SK-N-SH (cell line): ENCODE data around the gene IDH3B. TPM values are rescaled to one million over a fixed set of nuclear protein-coding genes. Genes with fewer than 3 reads are reported as not detected.

ENCODE experiments used
- CTCF ChIA-PET: fragments of 300-600, 350-600 bp; formaldehyde crosslinking; extraction: SDS; loops from one replicate; lab custom pipeline; 2021; lab: Yijun Ruan, JAX
- POLR2A ChIA-PET: fragments of 350-600 bp; sonication (Branson Sonifier 250); formaldehyde crosslinking; extraction: SDS; loops from one replicate; lab custom pipeline; 2020; ENCODE audit warnings: antibody characterized with exemption, inconsistent platforms; lab: Yijun Ruan, JAX
- DNase-seq: peaks from one replicate; pipeline ENCODE4 v3.0.0; 2012
- H2AFZ ChIP-seq: fragments of 200-600 bp; sonication (generic); 2 replicates; pipeline ENCODE4 v1.8.1; 2016; ENCODE audit warnings: antibody characterized with exemption, mild to moderate bottlenecking, low read depth
- H3F3A ChIP-seq: fragments of 200-600 bp; sonication (generic); replicated peaks from 2 replicates; pipeline ENCODE3; 2016; ENCODE audit warnings: antibody characterized with exemption, mild to moderate bottlenecking; ENCODE audit not compliant: insufficient read depth
- H3K27ac ChIP-seq, 2 experiments: fragments of 200-500 bp in 1 of 2; fragments of 200-600 bp in 1 of 2; sonication (Bioruptor generic) in 1 of 2; sonication (generic), shearing (Covaris generic) in 1 of 2; 2 replicates each; pipeline versions ENCODE4 v1.5.1 to v1.6.1; 2014 to 2016; ENCODE audit warnings: low read depth in 2 of 2, inconsistent platforms in 1 of 2, low read length in 1 of 2, mild to moderate bottlenecking in 1 of 2, mixed read lengths in 1 of 2
- H3K27me3 ChIP-seq: fragments of 200-600 bp; sonication (generic), shearing (Covaris generic); 2 replicates; pipeline ENCODE4 v1.6.1; 2016; ENCODE audit warnings: mixed run types; ENCODE audit not compliant: insufficient read depth
- H3K36me3 ChIP-seq, 2 experiments: fragments of 200-500 bp in 1 of 2; fragments of 200-600 bp in 1 of 2; sonication (Bioruptor generic) in 1 of 2; sonication (generic) in 1 of 2; replicated peaks in 1 of 2; 2 replicates each; pipeline versions ENCODE3 to v1.5.1; 2014 to 2016; ENCODE audit warnings: low read length in 1 of 2, mild to moderate bottlenecking in 1 of 2; ENCODE audit not compliant: insufficient read depth in 2 of 2, control insufficient read depth in 1 of 2
- H3K4me1 ChIP-seq, 2 experiments: fragments of 200-500 bp in 1 of 2; fragments of 200-600 bp in 1 of 2; sonication (Bioruptor generic) in 1 of 2; sonication (generic), shearing (Covaris generic) in 1 of 2; 2 replicates each; pipeline versions ENCODE4 v1.5.1 to v1.6.1; 2014 to 2016; ENCODE audit warnings: low read depth in 1 of 2, low read length in 1 of 2, mixed run types in 1 of 2; ENCODE audit not compliant: insufficient read depth in 2 of 2, control insufficient read depth in 1 of 2
- H3K4me2 ChIP-seq: fragments of 200-600 bp; sonication (generic), shearing (Covaris generic); 2 replicates; pipeline ENCODE4 v1.6.1; 2017; ENCODE audit warnings: mixed run types
- H3K4me3 ChIP-seq, 2 experiments: fragments of 200-500 bp in 1 of 2; fragments of 200-600 bp in 1 of 2; sonication (Bioruptor generic) in 1 of 2; sonication (generic), shearing (Covaris generic) in 1 of 2; 2 replicates each; pipeline versions ENCODE4 v1.5.1 to v1.8.1; 2014 to 2016; ENCODE audit warnings: low read depth in 2 of 2, inconsistent platforms in 1 of 2, low read length in 1 of 2, mild to moderate bottlenecking in 1 of 2, mixed read lengths in 1 of 2, moderate library complexity in 1 of 2
- H3K79me2 ChIP-seq: fragments of 200-600 bp; sonication (generic); 2 replicates; pipeline ENCODE4 v1.8.1; 2017; ENCODE audit warnings: mild to moderate bottlenecking; ENCODE audit not compliant: insufficient read depth
- H3K9ac ChIP-seq: fragments of 200-600 bp; sonication (generic); 2 replicates; pipeline ENCODE4 v1.6.1; 2017; ENCODE audit warnings: mixed run types
- H3K9me2 ChIP-seq: fragments of 200-600 bp; sonication (generic); 2 replicates; pipeline ENCODE4 v1.6.1; 2017; ENCODE audit warnings: mixed run types
- H3K9me3 ChIP-seq: fragments of 200-600 bp; sonication (generic); 2 replicates; pipeline ENCODE4 v1.6.1; 2017; ENCODE audit warnings: mixed run types, mild to moderate bottlenecking, moderate library complexity
- H4K20me1 ChIP-seq: fragments of 200-600 bp; sonication (generic); 2 replicates; pipeline ENCODE4 v1.6.1; 2017; ENCODE audit warnings: mild to moderate bottlenecking, mixed run types; ENCODE audit not compliant: insufficient read depth
- CHD2 ChIP-seq: fragments of 150-350 bp; IDR thresholded peaks from 2 replicates; pipeline ENCODE4 v1.6.1; 2018; ENCODE audit warnings: low read length; ENCODE audit not compliant: partially characterized antibody
- FOSL2 ChIP-seq: IDR thresholded peaks from 2 replicates; pipeline ENCODE4 v1.4.0; 2012; ENCODE audit warnings: low read depth, mild to moderate bottlenecking, moderate library complexity, borderline replicate concordance
- FOXJ3 ChIP-seq: sonication (generic); formaldehyde crosslinking; IDR thresholded peaks from 2 replicates; pipeline ENCODE4 v1.5.1; 2020; ENCODE audit warnings: mild to moderate bottlenecking, missing genetic modification reagents
- FOXM1 ChIP-seq: IDR thresholded peaks from 2 replicates; pipeline ENCODE4 v1.4.0; 2012; ENCODE audit warnings: low read depth, mild to moderate bottlenecking
- GABPA ChIP-seq: IDR thresholded peaks from 2 replicates; pipeline ENCODE4 v1.4.0; 2012; ENCODE audit warnings: low read depth, mild to moderate bottlenecking
- JUND ChIP-seq: IDR thresholded peaks from 2 replicates; pipeline ENCODE4 v1.4.0; 2012
- MEF2A ChIP-seq: IDR thresholded peaks from 2 replicates; pipeline ENCODE4 v1.4.0; 2012; ENCODE audit warnings: low read depth, borderline replicate concordance
- NFIC ChIP-seq: IDR thresholded peaks from 2 replicates; pipeline ENCODE4 v1.4.0; 2012; ENCODE audit warnings: borderline replicate concordance
- POLR2AphosphoS5 ChIP-seq: IDR thresholded peaks from 2 replicates; pipeline ENCODE4 v1.6.1; 2012; ENCODE audit warnings: low read depth, low read length
- RCOR1 ChIP-seq: fragments of 150-350 bp; IDR thresholded peaks from 2 replicates; pipeline ENCODE4 v1.6.1; 2017; ENCODE audit warnings: antibody characterized with exemption, low read length
- REST ChIP-seq: IDR thresholded peaks from 2 replicates; pipeline ENCODE4 v1.6.1; 2012; ENCODE audit warnings: mild to moderate bottlenecking, low read depth, low read length, moderate library complexity
- RFX5 ChIP-seq: IDR thresholded peaks from 2 replicates; pipeline ENCODE4 v1.6.1; 2012; ENCODE audit warnings: mild to moderate bottlenecking, improper control_type of control experiment, low read length
- RXRA ChIP-seq: IDR thresholded peaks from 2 replicates; pipeline ENCODE4 v1.4.0; 2012; ENCODE audit warnings: low read depth, mild to moderate bottlenecking, borderline replicate concordance
- SMC3 ChIP-seq: IDR thresholded peaks from 2 replicates; pipeline ENCODE4 v1.6.1; 2012; ENCODE audit warnings: low read depth, low read length, improper control_type of control experiment
- TEAD4 ChIP-seq: IDR thresholded peaks from 2 replicates; pipeline ENCODE4 v1.4.0; 2012; ENCODE audit warnings: mild to moderate bottlenecking, borderline replicate concordance; ENCODE audit not compliant: insufficient read depth
- USF2 ChIP-seq: fragments of 150-350 bp; IDR thresholded peaks from 2 replicates; pipeline ENCODE4 v1.6.1; 2017; ENCODE audit warnings: antibody characterized with exemption, low read length, low read depth, borderline replicate concordance
- WGBS: methylation state at CpG from one replicate; pipeline ENCODE4 v1.1.6; 2017; ENCODE audit warnings: low lambda C conversion rate; 5-methylcytosine and 5-hydroxymethylcytosine counted together
- polyA plus RNA-seq, 3 experiments: library from polyadenylated mRNA; depleted of rRNA; stranded (reverse); fragments of >200 nt; gene quantifications; 2 replicates each; pipeline ENCODE4 v1.2.3, GENCODE V29; 2012
- TF ChIP-seq, protein P1 (sequence below): fragments of 200-600 bp; sonication (generic); IDR thresholded peaks from 2 replicates; pipeline ENCODE4 v1.6.1; 2017; ENCODE audit warnings: antibody characterized with exemption, mild to moderate bottlenecking, moderate library complexity
- TF ChIP-seq, protein P2 (sequence below): IDR thresholded peaks from 2 replicates; pipeline ENCODE4; 2012
- TF ChIP-seq, protein P3 (sequence below): IDR thresholded peaks from 2 replicates; pipeline ENCODE4 v1.4.0; 2012; ENCODE audit warnings: low read depth

The IDH3B gene
- polyA plus RNA-seq, 1 of the 3 experiments (the other 2 are of a cell fraction): 233 TPM

GRCh38 chr20:2619337-2619736, 44.7 kb downstream of the IDH3B start (continued):
- no peak for TF ChIP-seq REST
- TF ChIP-seq MEF2A: no peak
- TF ChIP-seq RXRA: no peak
- TF ChIP-seq RFX5: no peak
- TF ChIP-seq NFIC: no peak

DNA sequence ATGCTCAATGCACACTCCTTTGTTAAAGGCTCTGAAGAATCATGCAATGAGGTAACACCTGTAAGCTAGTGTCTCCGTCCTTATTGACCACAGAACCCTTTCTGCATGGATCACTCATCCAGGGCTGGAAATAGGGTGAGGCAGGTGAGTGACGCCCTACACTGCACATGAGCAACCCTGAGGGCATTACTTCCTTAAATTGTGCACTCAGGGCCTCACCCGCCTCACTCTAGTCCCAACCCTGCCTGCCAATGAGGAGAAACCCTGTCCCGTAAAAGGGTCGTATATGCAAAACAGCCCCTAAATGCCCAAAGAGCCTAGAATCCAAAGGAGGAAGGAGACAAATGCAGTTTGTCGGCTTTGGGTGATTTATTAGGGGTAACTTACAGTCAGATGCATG, 45.2 kb downstream of the IDH3B start:
- Histone ChIP-seq H3K9me3 (no peaks in the 10 kb centered on the region; the same call in 1 of the 2 replicates), H3F3A (no peaks in the 10 kb centered on the region), H3K9me2 (no peaks in the 10 kb centered on the region), H3K27me3 (no peaks in the 10 kb centered on the region; the same call in 1 of the 2 replicates)
- CTCF ChIA-PET: no interaction called here
- TF ChIP-seq RCOR1 (no peak), POLR2AphosphoS5 (no peak), TEAD4 (no peak)
- TF ChIP-seq, protein P1, sequence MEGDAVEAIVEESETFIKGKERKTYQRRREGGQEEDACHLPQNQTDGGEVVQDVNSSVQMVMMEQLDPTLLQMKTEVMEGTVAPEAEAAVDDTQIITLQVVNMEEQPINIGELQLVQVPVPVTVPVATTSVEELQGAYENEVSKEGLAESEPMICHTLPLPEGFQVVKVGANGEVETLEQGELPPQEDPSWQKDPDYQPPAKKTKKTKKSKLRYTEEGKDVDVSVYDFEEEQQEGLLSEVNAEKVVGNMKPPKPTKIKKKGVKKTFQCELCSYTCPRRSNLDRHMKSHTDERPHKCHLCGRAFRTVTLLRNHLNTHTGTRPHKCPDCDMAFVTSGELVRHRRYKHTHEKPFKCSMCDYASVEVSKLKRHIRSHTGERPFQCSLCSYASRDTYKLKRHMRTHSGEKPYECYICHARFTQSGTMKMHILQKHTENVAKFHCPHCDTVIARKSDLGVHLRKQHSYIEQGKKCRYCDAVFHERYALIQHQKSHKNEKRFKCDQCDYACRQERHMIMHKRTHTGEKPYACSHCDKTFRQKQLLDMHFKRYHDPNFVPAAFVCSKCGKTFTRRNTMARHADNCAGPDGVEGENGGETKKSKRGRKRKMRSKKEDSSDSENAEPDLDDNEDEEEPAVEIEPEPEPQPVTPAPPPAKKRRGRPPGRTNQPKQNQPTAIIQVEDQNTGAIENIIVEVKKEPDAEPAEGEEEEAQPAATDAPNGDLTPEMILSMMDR: no peak
- TF ChIP-seq, all 33 proteins: peak for 0
- Histone ChIP-seq H3K9ac (no peak overlapping the region), H3K36me3 (no peaks in the 10 kb centered on the region), H3K79me2 (no peaks in the 10 kb centered on the region), H3K27ac (no peak overlapping the region), H4K20me1 (no peaks in the 10 kb centered on the region), H3K4me3 (no peak overlapping the region), H3K4me2 (no peak overlapping the region), H3K4me1 (no peaks in the 10 kb centered on the region), H2AFZ (no peak overlapping the region)
- WGBS: 46% methylated on average over 6 of the region's 6 CpGs
- POLR2A ChIA-PET: no interaction called here
- DNase-seq: no peak

DNA sequence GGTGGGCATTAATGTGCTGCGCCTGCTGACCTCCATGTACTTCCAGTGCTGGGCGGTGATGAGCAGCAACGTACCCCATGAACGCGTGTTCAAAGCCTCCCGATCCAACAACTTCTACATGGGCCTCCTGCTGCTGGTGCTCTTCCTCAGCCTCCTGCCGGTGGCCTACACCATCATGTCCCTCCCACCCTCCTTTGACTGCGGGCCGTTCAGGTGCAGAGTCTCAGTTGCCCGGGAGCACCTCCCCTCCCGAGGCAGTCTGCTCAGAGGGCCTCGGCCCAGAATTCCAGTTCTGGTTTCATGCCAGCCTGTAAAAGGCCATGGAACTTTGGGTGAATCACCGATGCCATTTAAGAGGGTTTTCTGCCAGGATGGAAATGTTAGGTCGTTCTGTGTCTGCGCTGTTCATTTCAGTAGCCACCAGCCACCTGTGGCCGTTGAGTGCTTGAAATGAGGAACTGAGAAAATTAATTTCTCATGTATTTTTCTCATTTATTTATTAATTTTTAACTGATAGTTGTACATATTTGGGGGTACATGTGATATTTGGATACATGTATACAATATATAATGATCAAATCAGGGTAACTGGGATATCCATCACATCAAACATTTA, 46.8 kb downstream of the IDH3B start:
- Histone ChIP-seq H3F3A (no peaks in the 10 kb centered on the region), H3K9ac (no peak overlapping the region), H3K9me3 (no peaks in the 10 kb centered on the region; the same call in 1 of the 2 replicates), H4K20me1 (no peaks in the 10 kb centered on the region), H3K4me3 (no peak overlapping the region), H3K4me1 (no peaks in the 10 kb centered on the region), H3K36me3 (no peaks in the 10 kb centered on the region), H3K4me2 (no peak overlapping the region), H2AFZ (no peak overlapping the region), H3K9me2 (no peaks in the 10 kb centered on the region), H3K79me2 (no peaks in the 10 kb centered on the region), H3K27ac (no peak overlapping the region), H3K27me3 (no peaks in the 10 kb centered on the region; the same call in 1 of the 2 replicates)
- no peak for DNase-seq
- WGBS: 62% methylated on average over 16 of the region's 16 CpGs
- ChIA-PET POLR2A (no interaction called here), CTCF (no interaction called here)
- TF ChIP-seq USF2 (no peak), RXRA (no peak), JUND (no peak), FOSL2 (no peak), CHD2 (no peak), RFX5 (no peak), GABPA (no peak), SMC3 (no peak), FOXJ3 (no peak), FOXM1 (no peak)
- TF ChIP-seq, protein P2, sequence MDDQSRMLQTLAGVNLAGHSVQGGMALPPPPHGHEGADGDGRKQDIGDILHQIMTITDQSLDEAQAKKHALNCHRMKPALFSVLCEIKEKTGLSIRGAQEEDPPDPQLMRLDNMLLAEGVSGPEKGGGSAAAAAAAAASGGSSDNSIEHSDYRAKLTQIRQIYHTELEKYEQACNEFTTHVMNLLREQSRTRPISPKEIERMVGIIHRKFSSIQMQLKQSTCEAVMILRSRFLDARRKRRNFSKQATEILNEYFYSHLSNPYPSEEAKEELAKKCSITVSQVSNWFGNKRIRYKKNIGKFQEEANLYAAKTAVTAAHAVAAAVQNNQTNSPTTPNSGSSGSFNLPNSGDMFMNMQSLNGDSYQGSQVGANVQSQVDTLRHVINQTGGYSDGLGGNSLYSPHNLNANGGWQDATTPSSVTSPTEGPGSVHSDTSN: no peak
- TF ChIP-seq, protein P3, sequence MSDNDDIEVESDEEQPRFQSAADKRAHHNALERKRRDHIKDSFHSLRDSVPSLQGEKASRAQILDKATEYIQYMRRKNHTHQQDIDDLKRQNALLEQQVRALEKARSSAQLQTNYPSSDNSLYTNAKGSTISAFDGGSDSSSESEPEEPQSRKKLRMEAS: no peak
- TF ChIP-seq, all 33 proteins: peak for 0
